ENCODE results near the gene QRICH1.

DNA sequence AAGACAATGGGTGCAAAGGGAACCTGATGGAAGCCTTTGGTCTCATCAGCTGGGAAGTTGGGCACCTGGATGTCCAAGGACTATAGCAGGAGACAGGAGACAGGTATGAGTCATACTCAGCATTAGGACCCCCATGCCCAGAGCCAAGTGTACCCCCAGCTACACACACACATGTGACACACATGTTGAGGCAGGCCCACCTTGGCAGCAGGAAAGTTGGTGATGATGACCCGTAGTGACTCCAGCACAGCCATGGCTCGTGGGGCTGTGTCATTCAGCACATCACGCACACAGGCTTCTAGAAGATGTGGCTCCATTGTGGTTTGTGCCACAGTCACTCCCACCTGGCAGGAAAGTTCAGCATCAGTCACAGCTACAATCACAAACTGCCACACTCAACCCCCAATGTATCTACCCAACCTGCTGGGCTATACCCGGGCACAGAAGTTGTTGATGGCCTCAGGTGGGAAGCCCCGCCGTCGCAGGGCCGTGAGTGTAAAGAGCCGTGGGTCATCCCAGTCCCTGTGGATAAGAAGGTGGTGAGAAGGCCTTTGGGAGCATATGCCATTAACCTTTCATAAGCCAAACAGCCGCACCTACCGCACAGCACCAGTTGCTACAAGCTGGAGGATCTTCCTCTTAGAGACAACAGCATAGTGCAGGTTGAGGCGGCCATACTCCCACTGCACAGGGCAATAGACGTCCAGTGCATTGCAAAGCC lies 5.2 kb upstream of the QRICH1 start:
- TF ChIP-seq CTCF (IDR thresholded peaks at IDR 0.05; ENCODE audit: low read depth, low read length, poor library complexity, severe bottlenecking) (no peak), EZH2phosphoT487 (IDR thresholded peaks at IDR 0.05; ENCODE audit: borderline replicate concordance, low read length) (no peak)

Data from DOHH2 (cell line).